K562 (cell line): ENCODE results near the gene ENOSF1.
A peak's percentile ranks its signal among the peaks of the same experiment; 100 is the strongest.

Experiments
- POLR2A ChIP-seq: fragments of 450-650 bp; conservative IDR thresholded peaks from 2 replicates; pipeline ENCODE4 v1.6.1; 2016
- TF ChIP-seq, protein P1 (sequence below), 3 experiments: IDR thresholded peaks in 2 of 3; conservative IDR thresholded peaks in 1 of 3; 2 replicates each; pipeline ENCODE4 v1.5.1; 2011 to 2012; ENCODE audit warnings: low read length in 3 of 3, mild to moderate bottlenecking in 3 of 3, control low read depth in 2 of 3, improper control_type of control experiment in 1 of 3, inconsistent platforms in 1 of 3, low read depth in 1 of 3, mixed read lengths in 1 of 3, moderate library complexity in 1 of 3; ENCODE audit not compliant: insufficient read depth in 2 of 3

DNA sequence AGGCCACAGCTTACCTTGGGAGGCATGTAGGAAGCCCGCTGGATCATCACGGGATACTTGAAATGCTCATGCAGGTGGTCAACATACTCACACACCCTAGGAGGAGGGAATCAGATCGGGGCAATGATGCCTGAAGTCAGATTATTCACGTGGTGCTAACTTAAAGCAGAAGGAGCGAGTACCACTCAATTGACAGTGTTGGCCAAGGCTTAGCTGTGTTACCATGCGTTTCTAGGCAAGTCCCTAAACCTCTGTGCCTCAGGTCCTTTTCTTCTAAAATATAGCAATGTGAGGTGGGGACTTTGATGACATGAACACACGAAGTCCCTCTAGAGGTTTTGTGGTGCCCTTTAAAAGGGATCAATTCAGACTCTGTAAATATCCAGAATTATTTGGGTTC, 37.1 kb downstream of the ENOSF1 start:
- peak; percentile 15 for TF ChIP-seq POLR2A
- TF ChIP-seq, protein P1, sequence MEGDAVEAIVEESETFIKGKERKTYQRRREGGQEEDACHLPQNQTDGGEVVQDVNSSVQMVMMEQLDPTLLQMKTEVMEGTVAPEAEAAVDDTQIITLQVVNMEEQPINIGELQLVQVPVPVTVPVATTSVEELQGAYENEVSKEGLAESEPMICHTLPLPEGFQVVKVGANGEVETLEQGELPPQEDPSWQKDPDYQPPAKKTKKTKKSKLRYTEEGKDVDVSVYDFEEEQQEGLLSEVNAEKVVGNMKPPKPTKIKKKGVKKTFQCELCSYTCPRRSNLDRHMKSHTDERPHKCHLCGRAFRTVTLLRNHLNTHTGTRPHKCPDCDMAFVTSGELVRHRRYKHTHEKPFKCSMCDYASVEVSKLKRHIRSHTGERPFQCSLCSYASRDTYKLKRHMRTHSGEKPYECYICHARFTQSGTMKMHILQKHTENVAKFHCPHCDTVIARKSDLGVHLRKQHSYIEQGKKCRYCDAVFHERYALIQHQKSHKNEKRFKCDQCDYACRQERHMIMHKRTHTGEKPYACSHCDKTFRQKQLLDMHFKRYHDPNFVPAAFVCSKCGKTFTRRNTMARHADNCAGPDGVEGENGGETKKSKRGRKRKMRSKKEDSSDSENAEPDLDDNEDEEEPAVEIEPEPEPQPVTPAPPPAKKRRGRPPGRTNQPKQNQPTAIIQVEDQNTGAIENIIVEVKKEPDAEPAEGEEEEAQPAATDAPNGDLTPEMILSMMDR (IDR thresholded peaks at IDR 0.05 in 2 of 3, conservative IDR thresholded peaks at IDR 0.05 in 1 of 3; ENCODE audit: insufficient read depth in 2 of 3, low read depth in 1 of 3, low read length in 3 of 3): no peak
